Lung (tissue), 12 donors: ENCODE data around the gene SSC5D. TPM values are rescaled to one million over a fixed set of nuclear protein-coding genes. Genes with fewer than 3 reads are reported as not detected.

Experiments
- ATAC-seq: fragments of 200-7000 bp; cut with Tn5 transposase; one replicate; pipeline ENCODE4 v1.9.1; 2020; ENCODE audit warnings: moderate number of reproducible peaks; ENCODE audit not compliant: insufficient read depth, low FRiP score
- DNase-seq, 3 donors: peaks; one replicate each; pipeline ENCODE4 v3.0.0-alpha.2; 2013 to 2017
- H3K27ac ChIP-seq, 2 donors: one replicate each; pipeline ENCODE4 v1.5.1; 2013; ENCODE audit warnings: mild to moderate bottlenecking in 2 of 2, moderate library complexity in 2 of 2, control low read depth in 1 of 2, inconsistent platforms in 1 of 2, low read depth in 1 of 2, low read length in 1 of 2
- H3K27me3 ChIP-seq, 3 donors: one replicate each; pipeline ENCODE4 v1.5.1; 2013; ENCODE audit warnings: low read length in 2 of 3; ENCODE audit not compliant: control insufficient read depth in 3 of 3, insufficient read depth in 3 of 3
- H3K36me3 ChIP-seq, 4 donors: one replicate each; pipeline ENCODE4 v1.5.1; 2013; ENCODE audit warnings: low read length in 4 of 4, mild to moderate bottlenecking in 1 of 4, moderate library complexity in 1 of 4; ENCODE audit not compliant: control insufficient read depth in 4 of 4, insufficient read depth in 4 of 4
- H3K4me1 ChIP-seq, 5 donors: one replicate each; pipeline ENCODE4 v1.5.1; 2013; ENCODE audit warnings: low read length in 5 of 5, mild to moderate bottlenecking in 2 of 5, moderate library complexity in 1 of 5; ENCODE audit not compliant: control insufficient read depth in 5 of 5, insufficient read depth in 5 of 5
- H3K4me3 ChIP-seq: one replicate; pipeline ENCODE4 v1.5.1; 2013; ENCODE audit warnings: mild to moderate bottlenecking, control low read depth, moderate library complexity
- H3K9ac ChIP-seq, 2 donors: one replicate each; pipeline ENCODE4 v1.5.1; 2013; ENCODE audit warnings: low read length in 2 of 2, control low read depth in 1 of 2; ENCODE audit not compliant: insufficient read depth in 1 of 2
- H3K9me3 ChIP-seq, 4 donors: one replicate each; pipeline ENCODE4 v1.5.1; 2013; ENCODE audit warnings: low read length in 3 of 4, mild to moderate bottlenecking in 1 of 4, moderate library complexity in 1 of 4; ENCODE audit not compliant: control insufficient read depth in 4 of 4, insufficient read depth in 3 of 4
- CTCF ChIP-seq: IDR thresholded peaks from 2 replicates; pipeline ENCODE4 v1.5.1; 2012; ENCODE audit warnings: mild to moderate bottlenecking; ENCODE audit errors: control extremely low read depth, extremely low read depth
- WGBS, 2 donors: extraction: QIAGEN DNeasy Blood & Tissue Kit; methylation state at CpG; one replicate each; pipeline ENCODE4 v1.1.7; 2013; 5-methylcytosine and 5-hydroxymethylcytosine counted together
- polyA plus RNA-seq, 2 donors: library from polyadenylated mRNA; stranded (reverse); fragments of 200-250 nt; gene quantifications; one replicate each; pipeline ENCODE4 v1.2.1, GENCODE V29; 2013
- total RNA-seq, 2 donors: library from RNA; depleted of rRNA in 1 of 2; stranded (reverse); fragments of >200 nt in 1 of 2; gene quantifications; one replicate each; pipeline ENCODE4 v1.2.1, GENCODE V29; 2014 to 2021
- donor health status: control.
- donor health status: control.
- donor health status: Bipolar disorder and iron deficiency.
- donor health status: healthy.
- donor health status: DM: yes; HTN: yes; CAD: no.

The SSC5D gene
- total and polyA plus RNA-seq, 4 donors, result 0.66 to 8.4 (median 4.4) TPM

GRCh38 chr19:55491546-55492360 lies 3.5 kb downstream of the SSC5D start:
- no peak for TF ChIP-seq CTCF
- peaks cover 0 to 2% (median 0%) of the 10 kb centered on the region in 4 donors for H3K9me3 ChIP-seq
- no peak for DNase-seq
- no peak overlapping the region for H3K27ac ChIP-seq
- peaks cover 0 to 31% (median 8%) of the 10 kb centered on the region in 5 donors for H3K4me1 ChIP-seq
- 74 to 77% methylated on average over 24 of the region's 24 CpGs for WGBS, 2 donors
- H3K4me3 ChIP-seq, result no peak overlapping the region
- no peak for ATAC-seq
- H3K9ac ChIP-seq, result no peak overlapping the region
- H3K36me3 ChIP-seq, result no peaks in the 10 kb centered on the region
- H3K27me3 ChIP-seq, result peaks cover 0 to 3% (median 0%) of the 10 kb centered on the region in 3 donors

- no peak overlapping the region for H3K9ac ChIP-seq
- no peak for DNase-seq
- no peak overlapping the region for H3K4me3 ChIP-seq
- no peak for ATAC-seq
- no peak overlapping the region for H3K27ac ChIP-seq
- no peaks in the 10 kb centered on the region for H3K36me3 ChIP-seq
- peaks cover 0 to 3% (median 0%) of the 10 kb centered on the region in 3 donors for H3K27me3 ChIP-seq
- H3K9me3 ChIP-seq, result peaks cover 0 to 2% (median 0%) of the 10 kb centered on the region in 4 donors
- H3K4me1 ChIP-seq, result peaks cover 0 to 24% (median 8%) of the 10 kb centered on the region in 5 donors
- no peak for TF ChIP-seq CTCF
- 52 to 53% methylated on average over 12 of the region's 12 CpGs for WGBS, 2 donors
Measured at GRCh38 chr19:55492362-55492944, 4.2 kb downstream of the SSC5D start.

- peak overlapping the region; percentile 3 to 56 for H3K27ac ChIP-seq
- WGBS, 2 donors, result 51 to 60% methylated on average over 18 of the region's 18 CpGs
- H3K36me3 ChIP-seq, result no peaks in the 10 kb centered on the region
- H3K4me3 ChIP-seq, result no peak overlapping the region
- no peak overlapping the region for H3K9ac ChIP-seq
- no peak for TF ChIP-seq CTCF
- H3K9me3 ChIP-seq, result peaks cover 0 to 2% (median 0%) of the 10 kb centered on the region in 4 donors
- H3K27me3 ChIP-seq, result peaks cover 0 to 3% (median 0%) of the 10 kb centered on the region in 3 donors
- ATAC-seq (no peak), DNase-seq (peak; percentile 37 to 46 (median 41))
- H3K4me1 ChIP-seq, result peaks cover 0 to 19% (median 5%) of the 10 kb centered on the region in 5 donors
Measured at GRCh38 chr19:55493052-55493644, 4.9 kb downstream of the SSC5D start.
